ENCODE measurements around the gene LSAMP.

GRCh38 chr3:115831864-115832263, 613.4 kb downstream of the LSAMP start:
- TF ChIP-seq CTCF (IDR thresholded peaks at IDR 0.05) (no peak), POLR2A (IDR thresholded peaks at IDR 0.05) (no peak)

Data from lower leg skin (tissue), 3 donors.